ENCODE measurements around the gene STK32B. TPM values are rescaled to one million over a fixed set of nuclear protein-coding genes. Genes with fewer than 3 reads are reported as not detected.

STK32B gene
- total RNA-seq, 1 donor from 2014 or later: 46.9 TPM

DNA sequence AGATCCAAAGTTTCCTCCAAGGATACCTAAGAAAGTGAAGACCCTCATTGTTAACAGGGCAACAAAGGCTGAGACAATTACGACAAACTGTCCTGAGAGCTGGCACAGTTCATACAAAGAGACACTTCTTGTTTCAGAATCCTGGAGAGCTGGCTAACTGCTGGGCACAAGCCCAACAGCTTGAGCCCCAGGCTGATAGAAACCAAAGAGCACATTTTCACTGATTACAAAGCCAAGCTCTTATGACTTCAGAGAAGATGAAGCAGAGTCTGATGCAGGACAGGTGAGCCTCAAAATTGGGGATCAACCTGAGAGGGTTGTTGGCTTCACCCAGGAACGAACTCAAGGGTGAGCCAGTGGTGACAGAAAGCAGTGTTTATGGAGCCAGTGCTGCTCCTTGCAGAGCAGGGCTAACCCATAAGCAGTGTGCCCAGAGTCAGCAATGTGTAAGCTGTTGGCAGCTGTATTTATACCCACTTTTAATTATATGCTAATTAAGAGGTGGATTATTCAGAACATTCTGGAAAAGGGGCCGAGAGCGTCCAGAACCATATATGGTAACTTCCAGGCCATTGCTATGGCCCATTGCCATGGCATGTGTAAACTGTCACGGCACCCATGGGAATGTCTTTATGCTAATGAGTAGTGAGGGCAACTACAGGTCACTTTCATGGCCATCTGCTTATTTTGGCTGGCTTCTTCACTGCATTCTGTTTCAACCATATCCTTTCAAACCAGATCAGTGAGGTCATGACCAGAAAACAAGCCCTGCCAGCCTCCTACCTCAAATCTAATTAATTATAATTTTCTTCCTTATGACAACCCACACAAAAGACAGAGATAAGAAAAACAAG is 473.4 kb downstream of the STK32B start:
- DNase-seq (ENCODE audit: extremely low spot score, unreplicated experiment): no peak
- no peaks in the 10 kb centered on the region for H3K36me3 Mint-ChIP-seq (ENCODE audit: unreplicated experiment)
- TF ChIP-seq CTCF (IDR thresholded peaks at IDR 0.05): no peak
- no peak overlapping the region for H3K4me3 Mint-ChIP-seq (ENCODE audit: unreplicated experiment)
- peaks cover 10% of the 10 kb centered on the region for H3K9me3 Mint-ChIP-seq (ENCODE audit: unreplicated experiment)
- no peak overlapping the region for H3K27ac Mint-ChIP-seq (ENCODE audit: unreplicated experiment)
- no peaks in the 10 kb centered on the region for H3K4me1 Mint-ChIP-seq (ENCODE audit: unreplicated experiment)
- peaks cover 19% of the 10 kb centered on the region for H3K27me3 Mint-ChIP-seq (ENCODE audit: unreplicated experiment)

- DNase-seq (ENCODE audit: extremely low spot score, unreplicated experiment): no peak
- no peak overlapping the region for H3K27ac Mint-ChIP-seq (ENCODE audit: unreplicated experiment)
- H3K4me3 Mint-ChIP-seq (ENCODE audit: unreplicated experiment): no peak overlapping the region
These were observed 475.0 kb downstream of the STK32B start for GRCh38 chr4:5526080-5526846.

GRCh38 chr4:5527211-5527610 is 475.9 kb downstream of the STK32B start:
- TF ChIP-seq CTCF (IDR thresholded peaks at IDR 0.05): no peak
- no peak for DNase-seq (ENCODE audit: extremely low spot score, unreplicated experiment)
- H3K4me3 Mint-ChIP-seq (ENCODE audit: unreplicated experiment): no peak overlapping the region
- H3K36me3 Mint-ChIP-seq (ENCODE audit: unreplicated experiment): no peaks in the 10 kb centered on the region
- H3K27me3 Mint-ChIP-seq (ENCODE audit: unreplicated experiment): peaks cover 13% of the 10 kb centered on the region
- no peaks in the 10 kb centered on the region for H3K4me1 Mint-ChIP-seq (ENCODE audit: unreplicated experiment)
- no peaks in the 10 kb centered on the region for H3K9me3 Mint-ChIP-seq (ENCODE audit: unreplicated experiment)
- H3K27ac Mint-ChIP-seq (ENCODE audit: unreplicated experiment): no peak overlapping the region

More at GRCh38 chr4:5526080-5526846, 475.0 kb downstream of the STK32B start:
- Mint-ChIP-seq H3K4me1 (ENCODE audit: unreplicated experiment) (no peaks in the 10 kb centered on the region), H3K9me3 (ENCODE audit: unreplicated experiment) (peaks cover 3% of the 10 kb centered on the region), H3K27me3 (ENCODE audit: unreplicated experiment) (peaks cover 13% of the 10 kb centered on the region), H3K36me3 (ENCODE audit: unreplicated experiment) (no peaks in the 10 kb centered on the region)
- TF ChIP-seq CTCF (IDR thresholded peaks at IDR 0.05): no peak

GRCh38 chr4:5528031-5528436 is 476.8 kb downstream of the STK32B start:
- Mint-ChIP-seq H3K9me3 (ENCODE audit: unreplicated experiment) (no peaks in the 10 kb centered on the region), H3K4me1 (ENCODE audit: unreplicated experiment) (no peaks in the 10 kb centered on the region), H3K36me3 (ENCODE audit: unreplicated experiment) (no peaks in the 10 kb centered on the region), H3K27me3 (ENCODE audit: unreplicated experiment) (peaks cover 13% of the 10 kb centered on the region), H3K27ac (ENCODE audit: unreplicated experiment) (no peak overlapping the region), H3K4me3 (ENCODE audit: unreplicated experiment) (no peak overlapping the region)
- no peak for TF ChIP-seq CTCF (IDR thresholded peaks at IDR 0.05)
- DNase-seq (ENCODE audit: extremely low spot score, unreplicated experiment): no peak

GRCh38 chr4:5532100-5532499 is 480.8 kb downstream of the STK32B start:
- Mint-ChIP-seq H3K4me3 (ENCODE audit: unreplicated experiment) (no peak overlapping the region), H3K4me1 (ENCODE audit: unreplicated experiment) (no peaks in the 10 kb centered on the region), H3K36me3 (ENCODE audit: unreplicated experiment) (peaks cover 7% of the 10 kb centered on the region), H3K27me3 (ENCODE audit: unreplicated experiment) (peaks cover 16% of the 10 kb centered on the region), H3K27ac (ENCODE audit: unreplicated experiment) (no peak overlapping the region), H3K9me3 (ENCODE audit: unreplicated experiment) (no peaks in the 10 kb centered on the region)
- no peak for DNase-seq (ENCODE audit: extremely low spot score, unreplicated experiment)
- TF ChIP-seq CTCF (IDR thresholded peaks at IDR 0.05): no peak
